Activated naive CD8-positive, alpha-beta T cell treated with anti-CD3 and anti-CD28 coated beads, Interleukin-2, amount 10 ng/mL, durations not matched to agents 7 days and 5 days (primary cell): Measurements from ENCODE around the gene KIF5A. TPM values are rescaled to one million over a fixed set of nuclear protein-coding genes. Genes with fewer than 3 reads are reported as not detected.

ENCODE experiments used
- ATAC-seq: fragments of 150-1000 bp; cut with Tn5 transposase; one replicate; pipeline ENCODE4 v1.10.0; 2021; ENCODE audit warnings: low read depth, moderate library complexity
- POLR2A ChIA-PET: fragments of 350-600 bp; sonication (Branson Sonifier 250); formaldehyde crosslinking; loops from one replicate; lab custom pipeline; 2021; ENCODE audit warnings: antibody characterized with exemption; lab: Charles Lee
- DNase-seq: peaks from one replicate; pipeline ENCODE4 v3.0.0; 2021
- H3K27ac Mint-ChIP-seq: one replicate; pipeline ENCODE4 v1.8.0; 2022; ENCODE audit warnings: mild to moderate bottlenecking, mixed read lengths
- H3K27me3 Mint-ChIP-seq: one replicate; pipeline ENCODE4 v1.8.0; 2022; ENCODE audit warnings: mild to moderate bottlenecking, moderate library complexity, mixed read lengths
- H3K36me3 Mint-ChIP-seq: one replicate; pipeline ENCODE4 v1.8.0; 2021; ENCODE audit warnings: mild to moderate bottlenecking, mixed read lengths
- H3K4me1 Mint-ChIP-seq: one replicate; pipeline ENCODE4 v1.8.0; 2021; ENCODE audit warnings: mixed read lengths
- H3K4me3 Mint-ChIP-seq: one replicate; pipeline ENCODE4 v1.8.0; 2022; ENCODE audit warnings: mild to moderate bottlenecking, moderate library complexity, mixed read lengths
- H3K9me3 Mint-ChIP-seq: one replicate; pipeline ENCODE4 v1.8.0; 2021; ENCODE audit warnings: mixed read lengths
- total RNA-seq, 2 experiments: library from RNA; stranded (reverse); gene quantifications; one replicate each; pipeline ENCODE4 v1.2.3, GENCODE V29; 2021

KIF5A gene
- total RNA-seq, 2 experiments from 2014 or later: 1.4 to 1.6 TPM

DNA sequence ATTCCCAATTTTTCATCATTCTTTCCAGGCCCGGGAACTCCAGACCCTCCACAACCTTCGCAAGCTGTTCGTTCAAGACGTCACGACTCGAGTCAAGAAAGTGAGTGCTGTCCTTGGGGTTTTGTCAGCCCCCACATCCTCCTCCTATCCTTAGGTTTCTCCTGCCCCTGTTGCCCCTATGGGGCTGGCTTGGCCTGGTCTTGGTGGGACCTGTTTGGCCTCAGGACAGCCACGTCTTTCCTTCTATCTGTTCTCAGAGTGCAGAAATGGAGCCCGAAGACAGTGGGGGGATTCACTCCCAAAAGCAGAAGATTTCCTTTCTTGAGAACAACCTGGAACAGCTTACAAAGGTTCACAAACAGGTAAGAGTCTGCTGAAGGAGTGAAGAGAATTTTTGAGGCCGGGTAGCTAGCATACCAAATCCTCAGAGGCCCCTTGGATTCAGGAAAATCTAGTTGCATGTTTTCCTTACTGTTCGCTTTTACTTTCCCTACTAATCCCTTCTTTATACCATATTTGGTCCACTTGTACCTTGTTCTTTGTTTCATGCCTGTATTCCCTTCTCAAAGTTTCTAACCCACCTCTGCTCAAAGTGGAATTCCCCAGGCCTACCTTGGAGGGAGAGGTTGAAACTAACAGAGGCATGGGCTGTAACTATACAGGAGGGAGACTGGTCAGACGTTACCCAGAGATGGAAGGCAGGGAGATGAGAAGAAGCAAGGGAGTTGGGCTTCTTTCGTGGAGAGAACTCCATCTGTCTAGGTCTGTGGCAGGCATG, 28.3 kb downstream of the KIF5A start:
- no peaks in the 10 kb centered on the region for H3K27me3 Mint-ChIP-seq
- POLR2A ChIA-PET: interaction anchor here (0.5 kb wide), 1 partner anchor 13 kb away, joined by 4 read pairs; no protein-coding TSS in a partner anchor
- no peak overlapping the region for H3K4me3 Mint-ChIP-seq
- H3K27ac Mint-ChIP-seq: no peak overlapping the region
- DNase-seq (no peak), ATAC-seq (no peak)
- H3K4me1 Mint-ChIP-seq: peaks cover 4% of the 10 kb centered on the region
- no peaks in the 10 kb centered on the region for H3K9me3 Mint-ChIP-seq
- no peaks in the 10 kb centered on the region for H3K36me3 Mint-ChIP-seq

GRCh38 chr12:57579011-57579410, 29.2 kb downstream of the KIF5A start:
- Mint-ChIP-seq H3K9me3 (no peaks in the 10 kb centered on the region), H3K4me1 (peaks cover 5% of the 10 kb centered on the region), H3K27me3 (no peaks in the 10 kb centered on the region), H3K36me3 (no peaks in the 10 kb centered on the region), H3K4me3 (no peak overlapping the region), H3K27ac (no peak overlapping the region)
- ATAC-seq (no peak), DNase-seq (no peak)
- POLR2A ChIA-PET: no interaction called here

DNA sequence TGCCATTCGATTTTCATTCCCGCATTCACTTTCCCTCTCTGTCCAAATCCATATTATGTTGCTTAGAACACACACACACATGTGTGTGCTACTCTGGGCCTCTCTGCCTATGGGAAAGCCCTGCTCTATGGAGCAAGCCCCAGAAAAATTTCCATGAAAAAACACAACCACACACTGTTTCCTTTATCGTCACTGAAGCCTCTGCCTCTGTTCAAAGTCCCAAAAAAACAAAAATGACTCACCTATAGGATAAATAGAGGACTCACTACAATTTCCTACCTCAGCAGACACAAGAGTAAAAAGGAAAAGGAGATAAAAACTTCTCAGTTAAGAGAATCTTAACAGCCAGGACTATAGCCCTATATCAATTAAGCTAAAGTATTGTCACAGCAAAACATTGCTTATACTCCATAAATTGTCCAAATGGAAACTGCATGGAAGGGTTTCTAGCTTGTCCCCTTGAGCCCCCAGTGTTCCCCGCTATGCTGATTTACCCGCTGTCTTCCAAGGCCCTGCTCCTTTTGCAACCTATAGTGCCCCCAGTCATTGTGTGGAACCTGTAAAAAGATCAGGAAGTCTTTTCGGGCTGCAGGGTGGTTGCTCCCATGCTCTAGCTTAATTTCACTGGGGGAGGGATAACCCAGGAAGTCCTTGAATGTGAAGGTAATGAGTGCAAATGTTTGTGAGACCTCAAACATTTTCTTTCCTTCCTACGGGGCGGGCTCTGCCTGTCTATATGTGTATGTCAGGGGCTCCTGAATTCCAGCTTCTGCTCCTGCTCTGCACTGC, 30.0 kb downstream of the KIF5A start:
- POLR2A ChIA-PET: no interaction called here
- H3K27ac Mint-ChIP-seq: no peak overlapping the region
- ATAC-seq (no peak), DNase-seq (no peak)
- H3K4me3 Mint-ChIP-seq: no peak overlapping the region
- peaks cover 5% of the 10 kb centered on the region for H3K4me1 Mint-ChIP-seq
- H3K9me3 Mint-ChIP-seq: no peaks in the 10 kb centered on the region
- H3K27me3 Mint-ChIP-seq: no peaks in the 10 kb centered on the region
- no peaks in the 10 kb centered on the region for H3K36me3 Mint-ChIP-seq

DNA sequence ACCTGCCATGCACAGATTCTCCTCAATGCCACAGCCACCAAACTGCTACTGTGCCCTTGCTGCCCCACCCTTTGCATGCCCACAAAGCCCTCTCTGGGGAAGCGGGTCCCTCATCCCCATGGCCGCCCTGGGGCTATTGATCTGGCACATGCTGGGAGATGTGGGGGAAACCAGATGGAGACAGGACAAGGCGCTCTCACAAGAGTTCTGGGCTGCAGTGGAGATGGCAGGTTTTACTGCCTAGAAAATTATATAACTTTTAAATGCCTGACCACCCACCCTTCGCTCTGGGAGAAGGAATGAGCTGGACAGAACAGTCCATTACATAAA, 30.6 kb downstream of the KIF5A start:
- no peaks in the 10 kb centered on the region for H3K36me3 Mint-ChIP-seq
- H3K27me3 Mint-ChIP-seq: peaks cover 4% of the 10 kb centered on the region
- ATAC-seq (no peak), DNase-seq (no peak)
- no peak overlapping the region for H3K4me3 Mint-ChIP-seq
- H3K9me3 Mint-ChIP-seq: no peaks in the 10 kb centered on the region
- peaks cover 5% of the 10 kb centered on the region for H3K4me1 Mint-ChIP-seq
- no peak overlapping the region for H3K27ac Mint-ChIP-seq
- POLR2A ChIA-PET: no interaction called here

GRCh38 chr12:57581802-57582201, 32.0 kb downstream of the KIF5A start:
- H3K4me3 Mint-ChIP-seq: no peak overlapping the region
- no peaks in the 10 kb centered on the region for H3K9me3 Mint-ChIP-seq
- H3K36me3 Mint-ChIP-seq: no peaks in the 10 kb centered on the region
- H3K27me3 Mint-ChIP-seq: peaks cover 7% of the 10 kb centered on the region
- no peak overlapping the region for H3K27ac Mint-ChIP-seq
- peaks cover 5% of the 10 kb centered on the region for H3K4me1 Mint-ChIP-seq
- POLR2A ChIA-PET: interaction anchor here (1.1 kb wide), 1 partner anchor 57 kb away, joined by 4 read pairs; no protein-coding TSS in a partner anchor
- ATAC-seq: no peak
- DNase-seq: no peak

DNA sequence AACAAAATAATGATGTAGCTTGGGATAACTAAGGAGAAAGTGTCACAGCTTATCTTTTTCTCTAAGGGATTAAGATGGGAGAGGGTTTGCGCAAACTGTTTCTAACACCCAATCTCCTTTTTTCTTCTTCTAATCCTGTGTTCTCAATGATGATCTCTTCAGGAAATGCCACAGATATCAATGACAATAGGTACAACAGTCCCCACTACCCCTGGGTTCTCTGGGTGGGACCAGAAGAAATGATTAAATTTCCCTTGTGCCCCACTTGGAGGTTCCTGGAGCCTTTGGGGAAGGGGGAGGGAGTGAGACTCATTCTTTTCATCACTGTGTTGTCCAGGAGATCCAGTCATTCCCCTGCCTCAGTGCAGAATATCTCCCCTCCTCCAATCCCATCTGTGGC, 32.6 kb downstream of the KIF5A start:
- Mint-ChIP-seq H3K27ac (no peak overlapping the region), H3K4me1 (peaks cover 5% of the 10 kb centered on the region), H3K27me3 (peaks cover 7% of the 10 kb centered on the region), H3K4me3 (no peak overlapping the region), H3K36me3 (no peaks in the 10 kb centered on the region), H3K9me3 (no peaks in the 10 kb centered on the region)
- POLR2A ChIA-PET: interaction anchor here (0.8 to 1.6 kb wide), 2 partner anchors 38 to 42 kb away, joined by 4 to 5 read pairs; no protein-coding TSS in a partner anchor
- DNase-seq: no peak
- no peak for ATAC-seq

GRCh38 chr12:57583008-57583831, 33.4 kb downstream of the KIF5A start:
- peak; percentile 97 for ATAC-seq
- POLR2A ChIA-PET: interaction anchor here (0.6 to 1.6 kb wide), 4 partner anchors 37 to 1717 kb away, joined by 3 to 5 read pairs (median 4); no protein-coding TSS in a partner anchor
- Mint-ChIP-seq H3K9me3 (no peaks in the 10 kb centered on the region), H3K27ac (no peak overlapping the region), H3K4me1 (peaks cover 5% of the 10 kb centered on the region), H3K4me3 (no peak overlapping the region), H3K36me3 (no peaks in the 10 kb centered on the region), H3K27me3 (peaks cover 7% of the 10 kb centered on the region)
- DNase-seq: peak; percentile 43

- no peak overlapping the region for H3K4me3 Mint-ChIP-seq
- no peak overlapping the region for H3K27ac Mint-ChIP-seq
- peaks cover 5% of the 10 kb centered on the region for H3K4me1 Mint-ChIP-seq
- POLR2A ChIA-PET: interaction anchor here (1.6 kb wide), 1 partner anchor 36 kb away, joined by 5 read pairs; no protein-coding TSS in a partner anchor
- no peak for ATAC-seq
- H3K27me3 Mint-ChIP-seq: peaks cover 7% of the 10 kb centered on the region
- H3K36me3 Mint-ChIP-seq: no peaks in the 10 kb centered on the region
- no peak for DNase-seq
- H3K9me3 Mint-ChIP-seq: no peaks in the 10 kb centered on the region
Measured at GRCh38 chr12:57584050-57584449, 34.2 kb downstream of the KIF5A start.

- Mint-ChIP-seq H3K27me3 (peaks cover 7% of the 10 kb centered on the region), H3K4me3 (no peak overlapping the region), H3K27ac (no peak overlapping the region), H3K36me3 (no peaks in the 10 kb centered on the region), H3K9me3 (no peaks in the 10 kb centered on the region), H3K4me1 (peaks cover 3% of the 10 kb centered on the region)
- POLR2A ChIA-PET: no interaction called here
- no peak for ATAC-seq
- DNase-seq: no peak
Measured at GRCh38 chr12:57584690-57585089, 34.8 kb downstream of the KIF5A start.

DNA sequence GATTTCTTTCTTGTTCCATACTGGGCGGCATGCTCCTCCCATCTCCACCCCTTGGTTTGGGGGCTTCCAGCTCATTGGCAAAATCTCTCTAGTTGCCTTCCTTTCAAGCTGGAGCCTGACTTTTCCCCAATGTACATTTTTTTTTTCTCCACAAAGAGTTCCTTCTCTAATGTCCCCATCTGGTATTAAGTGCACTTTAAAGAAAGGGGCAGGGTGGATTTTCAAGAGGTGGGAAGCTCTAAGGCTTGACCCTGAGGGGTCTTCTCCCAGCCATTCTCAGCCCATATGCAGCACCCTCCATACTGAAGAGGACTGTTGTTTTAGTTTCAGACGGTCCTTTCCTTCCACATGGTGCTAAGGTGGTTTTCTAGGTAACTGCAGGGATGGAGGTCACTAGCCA, 35.3 kb downstream of the KIF5A start:
- no peak for DNase-seq
- POLR2A ChIA-PET: interaction anchor here (0.7 kb wide), 1 partner anchor 267 kb away, joined by 5 read pairs; no protein-coding TSS in a partner anchor
- no peak for ATAC-seq
- peaks cover 2% of the 10 kb centered on the region for H3K4me1 Mint-ChIP-seq
- no peak overlapping the region for H3K27ac Mint-ChIP-seq
- H3K9me3 Mint-ChIP-seq: no peaks in the 10 kb centered on the region
- H3K36me3 Mint-ChIP-seq: no peaks in the 10 kb centered on the region
- H3K4me3 Mint-ChIP-seq: no peak overlapping the region
- H3K27me3 Mint-ChIP-seq: peaks cover 7% of the 10 kb centered on the region

DNA sequence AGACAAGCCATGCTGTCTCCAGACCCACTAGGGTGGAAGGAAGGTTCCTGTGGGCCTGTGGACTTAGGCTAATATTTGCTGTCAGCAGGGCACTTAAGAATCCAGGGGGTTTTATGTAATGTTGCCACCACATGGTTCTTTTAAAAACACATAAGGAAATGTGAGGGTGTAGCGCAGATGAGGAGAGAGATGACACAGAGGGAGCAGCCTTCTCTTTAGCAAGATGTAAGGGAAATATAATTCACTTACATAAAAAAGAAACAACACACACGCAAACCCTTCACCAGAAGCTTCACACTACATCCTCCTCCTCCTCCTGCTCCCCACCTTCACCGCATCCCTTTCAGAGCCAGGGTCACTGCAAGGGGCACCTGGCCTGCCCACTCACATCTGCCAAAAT, 36.3 kb downstream of the KIF5A start:
- H3K4me3 Mint-ChIP-seq: no peak overlapping the region
- H3K27me3 Mint-ChIP-seq: peaks cover 7% of the 10 kb centered on the region
- no peaks in the 10 kb centered on the region for H3K36me3 Mint-ChIP-seq
- DNase-seq (no peak), ATAC-seq (no peak)
- POLR2A ChIA-PET: no interaction called here
- H3K4me1 Mint-ChIP-seq: peaks cover 8% of the 10 kb centered on the region
- H3K9me3 Mint-ChIP-seq: no peaks in the 10 kb centered on the region
- no peak overlapping the region for H3K27ac Mint-ChIP-seq

DNA sequence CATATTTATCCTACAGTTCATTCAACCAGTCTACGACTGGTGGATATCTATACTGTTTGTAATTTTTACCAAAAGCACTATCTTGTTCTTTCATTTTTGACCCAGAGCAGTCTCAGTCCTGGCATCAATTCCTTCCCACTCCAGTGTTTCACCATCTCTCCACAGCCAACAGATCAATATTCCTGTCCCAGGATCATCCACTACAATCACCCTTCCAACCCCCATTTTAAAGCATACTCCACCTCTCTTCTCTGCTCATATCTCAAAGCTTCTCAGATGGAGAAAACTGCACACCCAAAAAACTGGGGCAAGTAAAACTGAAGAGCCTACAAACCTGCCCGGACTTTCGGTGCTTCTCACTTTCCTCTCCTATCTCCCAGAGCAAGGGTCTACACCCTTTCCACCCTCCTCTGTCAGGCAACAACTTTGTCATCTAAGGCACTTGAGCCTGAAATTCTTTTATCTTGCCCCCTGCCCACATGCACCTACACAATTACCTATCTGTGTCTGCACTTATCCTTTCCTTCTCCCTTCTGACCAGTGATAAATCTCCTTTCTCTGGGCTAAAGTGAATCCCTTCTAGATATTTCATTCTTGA, 37.1 kb downstream of the KIF5A start:
- ATAC-seq (no peak), DNase-seq (no peak)
- H3K4me3 Mint-ChIP-seq: no peak overlapping the region
- H3K27me3 Mint-ChIP-seq: peaks cover 7% of the 10 kb centered on the region
- H3K36me3 Mint-ChIP-seq: no peaks in the 10 kb centered on the region
- POLR2A ChIA-PET: no interaction called here
- H3K4me1 Mint-ChIP-seq: peaks cover 13% of the 10 kb centered on the region
- H3K9me3 Mint-ChIP-seq: no peaks in the 10 kb centered on the region
- H3K27ac Mint-ChIP-seq: no peak overlapping the region
